ENCODE measurements around the gene TRAP1.

The TRAP1 gene

GRCh38 chr16:3717235-3718018, at the start of gene TRAP1:
TRAP1 (minus strand) TSS chr16:3717524; CDS start chr16:3717508, 16 bp downstream.
- DNase-seq: peak; percentile 76

GRCh38 chr16:3766177-3766576, 48.9 kb upstream of the TRAP1 start:
- DNase-seq: no peak

- DNase-seq: no peak
Observed at GRCh38 chr16:3764409-3764808, 47.1 kb upstream of the TRAP1 start.

GRCh38 chr16:3762107-3762750, 44.9 kb upstream of the TRAP1 start:
- DNase-seq: no peak

GRCh38 chr16:3761375-3762106, 44.2 kb upstream of the TRAP1 start:
- DNase-seq: no peak

- no peak for DNase-seq
Observed at GRCh38 chr16:3760518-3760917, 43.2 kb upstream of the TRAP1 start.

GRCh38 chr16:3759736-3760135, 42.4 kb upstream of the TRAP1 start:
- DNase-seq: peak; percentile 46

- no peak for DNase-seq
Observed at GRCh38 chr16:3756113-3756512, 38.8 kb upstream of the TRAP1 start.

GRCh38 chr16:3755249-3755648, 37.9 kb upstream of the TRAP1 start:
- no peak for DNase-seq

GRCh38 chr16:3754772-3755171, 37.4 kb upstream of the TRAP1 start:
- no peak for DNase-seq

- no peak for DNase-seq
Observed at GRCh38 chr16:3754081-3754703, 36.9 kb upstream of the TRAP1 start.

- no peak for DNase-seq
Observed at GRCh38 chr16:3752984-3753383, 35.7 kb upstream of the TRAP1 start.

GRCh38 chr16:3751878-3752277, 34.6 kb upstream of the TRAP1 start:
- no peak for DNase-seq

GRCh38 chr16:3748307-3748706, 31.0 kb upstream of the TRAP1 start:
- no peak for DNase-seq

- DNase-seq: no peak
Observed at GRCh38 chr16:3745751-3746355, 28.5 kb upstream of the TRAP1 start.

- DNase-seq: no peak
Observed at GRCh38 chr16:3744018-3744417, 26.7 kb upstream of the TRAP1 start.

- no peak for DNase-seq
Observed at GRCh38 chr16:3740934-3741333, 23.6 kb upstream of the TRAP1 start.

- DNase-seq: no peak
Observed at GRCh38 chr16:3740186-3740585, 22.9 kb upstream of the TRAP1 start.

- DNase-seq: no peak
Observed at GRCh38 chr16:3739636-3740035, 22.3 kb upstream of the TRAP1 start.

GRCh38 chr16:3738541-3738940, 21.2 kb upstream of the TRAP1 start:
- no peak for DNase-seq

GRCh38 chr16:3738128-3738527, 20.8 kb upstream of the TRAP1 start:
- DNase-seq: no peak

- DNase-seq: no peak
Observed at GRCh38 chr16:3737181-3737580, 19.9 kb upstream of the TRAP1 start.

GRCh38 chr16:3736116-3736515, 18.8 kb upstream of the TRAP1 start:
- DNase-seq: no peak
